MM.1S (cell line): ENCODE data around the gene CARS2.

Source experiments
- EZH2 ChIP-seq: fragments of 300-600 bp; sonication (generic); optimal IDR thresholded peaks from 2 replicates; pipeline ENCODE3; 2017; ENCODE audit warnings: low read depth, mild to moderate bottlenecking, antibody characterized with exemption, low read length, mixed read lengths
- EZH2phosphoT487 ChIP-seq: fragments of 300-600 bp; sonication (generic); IDR thresholded peaks from 2 replicates; pipeline ENCODE4 v1.6.1; 2018; ENCODE audit warnings: antibody characterized with exemption, low read length
- TF ChIP-seq, protein P1 (sequence below): fragments of 300-600 bp; sonication (generic); IDR thresholded peaks from 2 replicates; pipeline ENCODE4 v1.5.1; 2016; ENCODE audit warnings: antibody characterized with exemption, low read length, mixed read lengths

DNA sequence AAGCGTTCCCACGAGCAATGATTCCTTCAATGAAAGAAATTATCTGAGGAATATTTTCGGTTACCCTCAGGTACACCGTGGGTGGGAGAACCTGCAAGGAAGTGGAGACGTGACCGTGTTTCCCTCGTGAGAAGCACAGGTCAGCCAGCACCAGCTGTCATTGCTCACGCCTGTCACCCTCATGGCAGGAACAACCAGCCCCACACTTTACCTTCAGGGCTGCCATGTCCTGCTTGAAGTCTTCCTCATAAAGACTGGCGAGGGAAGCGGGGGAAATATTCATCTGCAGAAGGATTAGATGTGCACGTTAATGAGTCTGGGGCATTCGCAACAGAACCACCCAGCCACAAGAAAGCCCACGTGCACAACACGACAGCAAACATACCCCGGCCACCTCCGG, 18.2 kb downstream of the CARS2 start:
- no peak for TF ChIP-seq EZH2
- TF ChIP-seq, protein P1, sequence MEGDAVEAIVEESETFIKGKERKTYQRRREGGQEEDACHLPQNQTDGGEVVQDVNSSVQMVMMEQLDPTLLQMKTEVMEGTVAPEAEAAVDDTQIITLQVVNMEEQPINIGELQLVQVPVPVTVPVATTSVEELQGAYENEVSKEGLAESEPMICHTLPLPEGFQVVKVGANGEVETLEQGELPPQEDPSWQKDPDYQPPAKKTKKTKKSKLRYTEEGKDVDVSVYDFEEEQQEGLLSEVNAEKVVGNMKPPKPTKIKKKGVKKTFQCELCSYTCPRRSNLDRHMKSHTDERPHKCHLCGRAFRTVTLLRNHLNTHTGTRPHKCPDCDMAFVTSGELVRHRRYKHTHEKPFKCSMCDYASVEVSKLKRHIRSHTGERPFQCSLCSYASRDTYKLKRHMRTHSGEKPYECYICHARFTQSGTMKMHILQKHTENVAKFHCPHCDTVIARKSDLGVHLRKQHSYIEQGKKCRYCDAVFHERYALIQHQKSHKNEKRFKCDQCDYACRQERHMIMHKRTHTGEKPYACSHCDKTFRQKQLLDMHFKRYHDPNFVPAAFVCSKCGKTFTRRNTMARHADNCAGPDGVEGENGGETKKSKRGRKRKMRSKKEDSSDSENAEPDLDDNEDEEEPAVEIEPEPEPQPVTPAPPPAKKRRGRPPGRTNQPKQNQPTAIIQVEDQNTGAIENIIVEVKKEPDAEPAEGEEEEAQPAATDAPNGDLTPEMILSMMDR, result no peak
- no peak for TF ChIP-seq EZH2phosphoT487
